GM19035 (cell line): Measurements from ENCODE around the gene VEPH1.

Source experiments
- ATAC-seq: cut with Tn5 transposase; IDR thresholded peaks from one replicate; pipeline ENCODE4 v1.9.1; 2021; ENCODE audit not compliant: unreplicated experiment

Gene VEPH1

GRCh38 chr3:157502916-157503595 lies at the start of gene VEPH1:
VEPH1 (minus strand) TSS chr3:157503416; CDS start chr3:157495349, 8,067 bp downstream.
- no peak for ATAC-seq

GRCh38 chr3:157551961-157552360 lies 48.7 kb upstream of the VEPH1 start:
- ATAC-seq = no peak

GRCh38 chr3:157549498-157549897 lies 46.3 kb upstream of the VEPH1 start:
- ATAC-seq = no peak

DNA sequence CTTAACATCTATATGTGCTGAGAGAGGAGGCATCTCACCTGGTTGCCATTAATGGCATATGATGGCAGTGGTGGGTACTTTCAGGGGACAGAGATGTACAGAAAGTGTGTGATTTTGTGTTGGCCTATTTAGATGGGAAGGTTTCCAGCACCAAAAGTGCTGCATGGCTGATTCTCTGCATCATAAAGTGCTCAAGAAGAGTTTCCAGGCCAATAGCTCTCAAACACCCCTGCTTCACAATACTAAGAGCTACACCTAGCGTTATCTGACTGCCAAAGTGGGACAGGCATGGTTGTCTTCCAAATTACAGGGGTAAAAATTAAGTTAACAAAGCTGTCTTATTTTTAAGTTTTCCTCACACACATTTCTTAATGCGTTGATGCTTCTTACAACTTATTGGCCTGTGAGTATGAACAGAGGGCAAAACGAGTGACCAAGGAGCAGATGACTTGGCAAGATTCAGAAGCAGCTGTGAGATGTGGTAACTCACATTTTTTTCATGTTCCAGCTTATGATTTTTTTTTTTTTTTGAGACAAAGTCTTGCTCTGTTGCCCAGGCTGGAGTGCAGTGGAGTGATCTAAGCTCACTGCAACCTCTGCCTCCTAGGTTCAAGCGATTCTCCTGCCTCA lies 41.4 kb upstream of the VEPH1 start:
- ATAC-seq = no peak

DNA sequence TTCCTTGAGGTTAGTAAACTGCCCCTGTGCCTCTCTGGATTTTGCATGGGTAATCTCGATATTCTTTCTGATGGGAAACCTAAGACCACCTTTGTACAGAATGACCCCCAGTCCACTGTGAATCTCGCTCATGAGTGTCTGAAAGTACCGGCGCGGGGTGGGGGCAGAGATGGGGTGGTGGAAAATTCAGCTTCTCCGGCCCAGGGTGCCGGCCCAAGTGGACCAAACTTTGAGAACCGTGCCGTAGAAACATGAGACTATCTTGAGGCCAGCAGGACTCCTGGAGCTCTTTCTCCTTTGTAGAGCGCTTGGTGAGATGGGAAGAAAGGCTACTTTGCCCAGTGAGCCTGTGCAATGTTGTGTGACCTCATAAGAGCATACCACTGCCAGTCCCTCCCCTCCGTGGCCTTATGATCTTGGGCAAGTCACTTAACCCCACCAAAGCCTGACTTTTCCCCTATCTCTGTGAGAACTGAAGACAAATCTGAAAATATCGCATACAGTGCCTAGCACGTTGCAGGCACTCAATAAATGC lies 40.4 kb upstream of the VEPH1 start:
- ATAC-seq = no peak

GRCh38 chr3:157542711-157543500 lies 39.7 kb upstream of the VEPH1 start:
- no peak for ATAC-seq

DNA sequence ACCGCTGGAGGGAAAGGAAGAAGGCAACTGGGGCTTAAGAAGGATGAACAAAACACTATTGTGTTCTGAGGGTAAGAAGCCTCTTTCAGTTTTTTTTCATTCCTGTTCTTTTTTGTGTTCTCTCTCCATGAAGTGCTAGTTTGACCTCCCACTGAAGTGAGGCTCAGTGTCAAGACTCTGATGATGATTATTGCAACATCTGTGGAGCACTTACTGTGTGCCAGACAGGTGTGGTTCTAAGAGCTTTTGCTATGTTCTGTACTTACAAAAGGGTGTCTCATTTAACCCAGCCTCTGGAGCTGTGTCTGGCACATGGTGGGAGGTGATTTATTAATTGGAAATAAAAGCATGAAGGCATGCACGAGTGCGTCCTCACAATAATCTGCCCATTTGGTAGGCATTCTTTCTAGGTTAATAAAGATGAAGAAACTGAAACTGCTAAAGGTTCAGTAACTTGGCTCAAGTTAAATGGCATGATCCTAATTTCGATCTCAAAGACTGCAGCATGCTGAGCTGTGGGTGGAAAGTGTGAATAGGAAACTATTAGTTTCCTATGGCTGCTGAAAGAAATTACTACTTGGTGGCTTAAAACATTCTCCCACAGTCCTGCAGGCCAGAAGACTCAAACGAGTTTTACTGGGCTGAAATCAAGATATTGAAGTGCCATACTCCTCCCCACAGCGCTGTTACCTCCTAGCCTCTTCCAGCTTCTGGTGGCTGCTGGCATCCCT lies 38.5 kb upstream of the VEPH1 start:
- ATAC-seq = no peak

GRCh38 chr3:157540656-157541055 lies 37.4 kb upstream of the VEPH1 start:
- no peak for ATAC-seq

GRCh38 chr3:157535667-157536066 lies 32.5 kb upstream of the VEPH1 start:
- ATAC-seq = no peak

DNA sequence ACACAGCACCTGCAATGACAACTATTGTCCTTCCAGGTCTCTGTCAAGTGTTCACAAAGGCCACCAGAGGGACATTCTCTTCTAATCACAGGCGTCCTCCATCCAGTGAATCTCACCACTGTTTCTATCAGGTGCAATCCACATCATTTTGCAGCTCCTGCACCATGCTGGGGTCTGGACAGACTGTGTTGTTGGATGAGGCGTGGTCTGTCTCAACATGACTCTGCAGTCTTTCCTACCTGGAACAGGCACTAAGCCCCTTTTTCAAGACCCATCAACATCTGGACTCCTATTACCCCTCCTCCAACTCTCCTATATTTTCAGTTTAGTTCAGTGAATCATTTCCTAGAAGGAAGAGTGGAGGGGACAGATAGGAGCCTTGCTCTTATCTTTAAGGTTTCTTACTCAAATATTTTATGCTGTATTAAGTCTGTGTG lies 31.5 kb upstream of the VEPH1 start:
- no peak for ATAC-seq

DNA sequence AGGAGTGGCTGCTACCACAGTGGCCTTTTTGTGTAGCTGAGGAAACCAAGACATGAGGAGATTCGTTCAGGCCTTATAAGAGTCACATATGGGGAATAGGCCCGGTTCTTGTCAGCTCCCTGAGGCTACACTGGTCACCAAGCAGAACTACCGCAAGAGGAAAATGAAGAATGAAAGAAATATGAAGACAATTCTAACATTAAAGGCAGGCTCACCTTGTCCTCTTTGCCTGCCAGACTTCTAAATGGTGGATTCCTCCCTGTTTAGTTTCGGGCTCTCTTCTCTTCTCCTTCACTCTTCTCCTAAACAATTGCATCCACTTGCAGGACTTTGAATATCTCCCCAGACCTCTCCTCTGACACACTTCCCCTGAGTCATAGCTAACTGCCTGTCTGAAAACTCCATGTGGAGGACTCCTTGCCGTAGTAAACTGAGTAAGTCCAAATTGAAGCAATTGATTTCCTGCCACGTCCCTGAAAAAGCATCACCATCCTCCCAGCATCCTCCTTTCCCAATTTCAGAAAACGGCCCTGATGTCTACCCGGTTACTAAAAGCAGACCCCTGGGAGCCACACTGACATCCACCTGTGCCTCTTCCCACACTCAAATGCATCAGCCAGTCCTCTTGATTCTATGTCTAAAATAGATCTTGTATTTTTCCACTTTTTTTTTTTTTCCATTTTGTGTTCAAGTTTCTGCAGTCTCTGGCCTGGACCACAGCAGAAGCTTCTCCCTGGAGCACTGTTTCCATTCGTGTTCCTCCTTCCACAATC lies 30.3 kb upstream of the VEPH1 start:
- ATAC-seq = no peak

DNA sequence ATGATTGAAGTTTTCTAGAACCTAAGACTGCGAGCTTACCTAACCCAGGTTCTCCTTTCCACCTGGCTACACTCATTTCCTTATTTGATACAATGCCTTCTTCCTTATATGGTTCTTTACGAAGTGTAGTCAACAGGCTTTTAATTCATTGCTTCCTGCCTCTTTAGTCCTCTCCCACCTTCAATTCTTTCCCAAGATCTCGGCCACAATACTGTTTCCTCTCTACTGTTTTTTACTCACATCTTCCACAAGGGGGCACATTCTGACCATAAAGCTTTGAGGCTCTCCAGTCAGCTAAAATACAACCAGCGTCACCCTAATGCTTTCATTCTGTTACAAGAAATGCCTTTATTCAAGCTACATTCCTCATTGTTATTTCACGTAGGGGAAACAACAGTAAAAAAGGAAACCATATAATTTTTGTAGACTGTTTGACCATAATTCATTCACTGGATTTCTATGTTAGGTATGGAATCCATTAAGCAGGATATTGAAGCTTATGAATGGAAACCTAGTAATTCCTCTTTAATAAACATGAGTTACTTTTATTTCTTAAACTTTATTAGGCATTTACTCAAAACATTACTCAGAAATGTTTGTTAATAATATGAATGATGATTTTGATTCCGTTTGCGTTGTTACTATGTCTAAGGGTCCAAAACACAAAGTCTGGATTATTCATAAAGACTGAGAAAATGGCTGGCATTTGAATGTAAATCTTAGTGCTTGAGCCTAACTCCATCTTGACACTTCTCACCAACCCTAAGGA lies 29.5 kb upstream of the VEPH1 start:
- peak; percentile 81 for ATAC-seq

- ATAC-seq = no peak
Observed at GRCh38 chr3:157531771-157532170, 28.6 kb upstream of the VEPH1 start.

- no peak for ATAC-seq
Observed at GRCh38 chr3:157531301-157531660, 28.1 kb upstream of the VEPH1 start.

DNA sequence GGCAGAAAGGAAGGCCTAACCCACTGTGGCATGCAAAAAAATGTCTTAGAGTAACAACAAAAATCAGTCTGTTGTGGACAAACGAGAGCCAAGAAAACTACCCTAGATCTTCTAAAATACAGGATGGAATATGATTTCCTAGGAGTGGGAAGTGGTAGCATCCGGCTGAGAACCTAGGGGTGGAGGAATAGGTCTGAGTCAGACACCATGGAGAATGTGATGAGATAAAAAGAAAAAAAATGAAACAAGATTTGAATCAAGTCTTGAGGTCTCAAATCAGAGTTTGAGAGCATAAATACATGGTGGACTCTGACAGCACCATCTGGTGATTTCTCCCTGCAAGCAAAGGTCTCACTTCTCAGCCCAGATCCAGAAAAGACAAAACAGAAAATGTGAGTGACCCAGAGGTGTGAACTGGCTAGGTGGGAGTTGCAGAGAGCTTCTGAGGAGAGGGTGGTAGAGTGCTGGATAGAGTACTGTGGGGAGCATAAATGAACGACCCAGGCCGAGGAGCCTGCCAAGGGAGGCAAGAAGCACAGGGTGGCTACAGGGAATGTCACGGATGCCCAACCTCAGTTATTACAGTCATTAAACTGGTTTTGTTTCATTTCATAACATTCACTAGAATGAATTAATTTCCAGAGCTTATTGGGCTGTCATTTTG lies 27.6 kb upstream of the VEPH1 start:
- ATAC-seq = no peak

- no peak for ATAC-seq
Observed at GRCh38 chr3:157529751-157530150, 26.5 kb upstream of the VEPH1 start.

DNA sequence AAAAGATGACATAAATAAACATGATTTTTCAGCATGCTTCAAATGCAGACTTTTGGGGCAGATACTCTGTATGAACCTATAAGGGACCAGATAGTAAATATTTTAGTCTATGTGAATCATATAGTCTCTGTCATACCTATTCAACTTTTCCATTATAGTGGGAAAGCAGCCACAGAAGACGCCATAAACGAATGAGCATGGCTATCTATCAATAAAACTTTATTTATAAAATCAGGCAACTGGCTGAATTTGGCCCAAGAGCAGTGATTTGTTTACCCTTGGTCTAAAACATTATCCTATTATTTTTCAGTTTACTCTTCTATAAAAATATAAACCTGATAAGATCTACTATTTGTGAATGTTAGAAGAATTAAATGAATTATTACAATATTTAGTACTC lies 25.9 kb upstream of the VEPH1 start:
- ATAC-seq = no peak

GRCh38 chr3:157527131-157527881 lies 24.1 kb upstream of the VEPH1 start:
- ATAC-seq = no peak
